Natural killer cell (primary cell): ENCODE data around the gene OMP. TPM values are rescaled to one million over a fixed set of nuclear protein-coding genes. Genes with fewer than 3 reads are reported as not detected.

Source experiments
- ATAC-seq, 3 donors: fragments of 150-1000 bp in 2 of 3; fragments of 200-7000 bp in 1 of 3; cut with Tn5 transposase; 1 replicate in 1 of 3; 2 replicates in 2 of 3; pipeline ENCODE4 v1.10.0; 2021; ENCODE audit warnings: mild to moderate bottlenecking in 2 of 3, moderate library complexity in 2 of 3
- DNase-seq, 2 donors: peaks; one replicate each; pipeline versions ENCODE4 v3.0.0 to v3.0.0-alpha.2; 2013 to 2021; ENCODE audit warnings: mixed read lengths in 1 of 2
- H3K27ac ChIP-seq: one replicate; pipeline ENCODE4 v1.5.1; 2013; ENCODE audit warnings: mild to moderate bottlenecking, low read length
- H3K27me3 ChIP-seq: one replicate; pipeline ENCODE4 v1.6.1; 2013; ENCODE audit warnings: low read length; ENCODE audit not compliant: control insufficient read depth, insufficient read depth
- H3K36me3 ChIP-seq: one replicate; pipeline ENCODE4 v1.6.1; 2013; ENCODE audit warnings: low read length; ENCODE audit not compliant: control insufficient read depth, insufficient read depth
- H3K4me1 ChIP-seq: one replicate; pipeline ENCODE4 v1.6.1; 2013; ENCODE audit warnings: low read length; ENCODE audit not compliant: control insufficient read depth, insufficient read depth
- H3K4me3 ChIP-seq: one replicate; pipeline ENCODE4 v1.5.1; 2013; ENCODE audit warnings: low read length
- H3K9me3 ChIP-seq: one replicate; pipeline ENCODE4 v1.6.1; 2013; ENCODE audit warnings: low read length; ENCODE audit not compliant: control insufficient read depth, insufficient read depth
- H3K27ac Mint-ChIP-seq, 2 donors: one replicate each; pipeline ENCODE4 v1.8.0; 2022; ENCODE audit warnings: mild to moderate bottlenecking in 2 of 2, mixed read lengths in 2 of 2, moderate library complexity in 1 of 2
- H3K27me3 Mint-ChIP-seq, 2 donors: one replicate each; pipeline ENCODE4 v1.8.0; 2022; ENCODE audit warnings: low read depth in 2 of 2, mixed read lengths in 2 of 2
- H3K36me3 Mint-ChIP-seq: one replicate; pipeline ENCODE4 v1.8.0; 2022; ENCODE audit warnings: mixed read lengths
- H3K4me1 Mint-ChIP-seq, 2 donors: one replicate each; pipeline ENCODE4 v1.8.0; 2022; ENCODE audit warnings: mixed read lengths in 2 of 2
- H3K4me3 Mint-ChIP-seq: one replicate; pipeline ENCODE4 v1.8.0; 2022; ENCODE audit warnings: mild to moderate bottlenecking, moderate library complexity, mixed read lengths
- H3K9me3 Mint-ChIP-seq, 2 donors: one replicate each; pipeline ENCODE4 v1.8.0; 2022; ENCODE audit warnings: mixed read lengths in 2 of 2
- CTCF ChIP-seq: fragments of 200-600 bp; IDR thresholded peaks from one replicate; pipeline ENCODE4 v1.8.0; 2022; ENCODE audit warnings: antibody characterized with exemption
- WGBS: methylation state at CpG from one replicate; pipeline ENCODE4 v1.1.7; 2013; ENCODE audit warnings: missing lambda C conversion rate; ENCODE audit not compliant: insufficient coverage; 5-methylcytosine and 5-hydroxymethylcytosine counted together
- intact Hi-C: fragments of 100-400 bp; cut with micrococcal nuclease; formaldehyde crosslinking; loops from one replicate; pipeline ENCODE4 v1.14.2; 2022
- total RNA-seq, 4 donors: library from RNA; stranded (reverse); fragments of 120-200 nt in 1 of 4; gene quantifications; one replicate each; pipeline versions ENCODE4 v1.2.3 to v1.2.4, GENCODE V29; 2013 to 2022

Gene OMP
- total RNA-seq, 3 donors from 2014 or later (not counting 1 experiment from before 2014, with no cell fraction given) = 0.82 to 1.4 (median 0.85) TPM

DNA sequence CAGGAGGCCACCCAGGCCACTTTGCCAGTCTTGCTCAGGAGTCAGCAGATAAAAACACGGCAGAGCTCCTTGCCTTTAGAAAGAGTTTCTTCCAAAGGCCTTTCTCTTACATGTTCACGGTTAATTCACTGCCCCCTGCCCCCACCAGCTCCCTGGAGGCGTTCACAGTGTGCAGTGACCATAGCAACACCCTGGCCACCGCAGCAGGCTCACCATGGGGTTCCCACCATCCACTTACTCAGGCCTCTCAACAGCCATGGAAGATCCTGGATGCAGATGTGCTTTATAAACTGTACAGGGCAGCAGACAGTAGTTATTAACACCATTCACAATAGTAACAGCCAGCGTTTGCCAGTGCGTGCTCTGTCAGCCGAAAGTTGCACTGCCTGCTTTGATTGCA, 14.9 kb downstream of the OMP start:
- Mint-ChIP-seq H3K27ac (no peak overlapping the region), H3K4me3 (no peak overlapping the region), H3K9me3 (no peaks in the 10 kb centered on the region), H3K27me3 (no peaks in the 10 kb centered on the region), H3K4me1 (peaks cover 9 to 10% of the 10 kb centered on the region in 2 donors), H3K36me3 (no peaks in the 10 kb centered on the region)
- Histone ChIP-seq H3K4me3 (no peak overlapping the region), H3K9me3 (no peaks in the 10 kb centered on the region), H3K36me3 (no peaks in the 10 kb centered on the region), H3K27ac (no peak overlapping the region), H3K27me3 (no peaks in the 10 kb centered on the region), H3K4me1 (no peaks in the 10 kb centered on the region)
- DNase-seq (no peak), ATAC-seq (no peak)
- intact Hi-C loops = no loop called here
- TF ChIP-seq CTCF = no peak
- 85% methylated on average over 7 of the region's 7 CpGs for WGBS

- no peak overlapping the region for H3K4me3 ChIP-seq
- WGBS = 96% methylated on average over 17 of the region's 17 CpGs
- no peaks in the 10 kb centered on the region for H3K27me3 ChIP-seq
- H3K27ac Mint-ChIP-seq = no peak overlapping the region
- ATAC-seq (no peak), DNase-seq (no peak)
- no peaks in the 10 kb centered on the region for H3K36me3 Mint-ChIP-seq
- no peaks in the 10 kb centered on the region for H3K36me3 ChIP-seq
- TF ChIP-seq CTCF = no peak
- H3K4me3 Mint-ChIP-seq = no peak overlapping the region
- H3K4me1 Mint-ChIP-seq = peaks cover 9 to 10% of the 10 kb centered on the region in 2 donors
- no peak overlapping the region for H3K27ac ChIP-seq
- H3K9me3 Mint-ChIP-seq = no peaks in the 10 kb centered on the region
- no peaks in the 10 kb centered on the region for H3K9me3 ChIP-seq
- intact Hi-C loops = no loop called here
- H3K27me3 Mint-ChIP-seq = no peaks in the 10 kb centered on the region
- H3K4me1 ChIP-seq = no peaks in the 10 kb centered on the region
Observed at GRCh38 chr11:77118086-77118485, 15.4 kb downstream of the OMP start.

- ATAC-seq = no peak
- TF ChIP-seq CTCF = no peak
- Mint-ChIP-seq H3K36me3 (no peaks in the 10 kb centered on the region), H3K4me3 (no peak overlapping the region), H3K4me1 (peaks cover 9 to 10% of the 10 kb centered on the region in 2 donors), H3K27ac (no peak overlapping the region), H3K9me3 (no peaks in the 10 kb centered on the region), H3K27me3 (no peaks in the 10 kb centered on the region)
- Histone ChIP-seq H3K4me1 (no peaks in the 10 kb centered on the region), H3K27ac (no peak overlapping the region), H3K9me3 (no peaks in the 10 kb centered on the region), H3K36me3 (no peaks in the 10 kb centered on the region), H3K27me3 (no peaks in the 10 kb centered on the region), H3K4me3 (no peak overlapping the region)
- intact Hi-C loops = no loop called here
- no peak for DNase-seq
- WGBS = 94% methylated on average over 12 of the region's 12 CpGs
Observed at GRCh38 chr11:77118971-77119370, 16.3 kb downstream of the OMP start.

- Histone ChIP-seq H3K27me3 (no peaks in the 10 kb centered on the region), H3K27ac (no peak overlapping the region), H3K9me3 (no peaks in the 10 kb centered on the region), H3K36me3 (no peaks in the 10 kb centered on the region), H3K4me1 (no peaks in the 10 kb centered on the region), H3K4me3 (no peak overlapping the region)
- H3K36me3 Mint-ChIP-seq = no peaks in the 10 kb centered on the region
- intact Hi-C loops = no loop called here
- no peak overlapping the region for H3K27ac Mint-ChIP-seq
- no peaks in the 10 kb centered on the region for H3K27me3 Mint-ChIP-seq
- no peaks in the 10 kb centered on the region for H3K9me3 Mint-ChIP-seq
- no peak for TF ChIP-seq CTCF
- 96% methylated on average over 9 of the region's 9 CpGs for WGBS
- ATAC-seq (no peak), DNase-seq (no peak)
- peaks cover 9 to 10% of the 10 kb centered on the region in 2 donors for H3K4me1 Mint-ChIP-seq
- no peak overlapping the region for H3K4me3 Mint-ChIP-seq
Observed at GRCh38 chr11:77119531-77119936, 16.9 kb downstream of the OMP start.
